ENCODE results near the gene KCNQ4. TPM values are rescaled to one million over a fixed set of nuclear protein-coding genes. Genes with fewer than 3 reads are reported as not detected.

The KCNQ4 gene
- total and polyA plus RNA-seq, 2 of the 13 experiments (the other 11 are each of a cell fraction or from before 2014, with no cell fraction given) = 0.02 to 0.09 TPM

DNA sequence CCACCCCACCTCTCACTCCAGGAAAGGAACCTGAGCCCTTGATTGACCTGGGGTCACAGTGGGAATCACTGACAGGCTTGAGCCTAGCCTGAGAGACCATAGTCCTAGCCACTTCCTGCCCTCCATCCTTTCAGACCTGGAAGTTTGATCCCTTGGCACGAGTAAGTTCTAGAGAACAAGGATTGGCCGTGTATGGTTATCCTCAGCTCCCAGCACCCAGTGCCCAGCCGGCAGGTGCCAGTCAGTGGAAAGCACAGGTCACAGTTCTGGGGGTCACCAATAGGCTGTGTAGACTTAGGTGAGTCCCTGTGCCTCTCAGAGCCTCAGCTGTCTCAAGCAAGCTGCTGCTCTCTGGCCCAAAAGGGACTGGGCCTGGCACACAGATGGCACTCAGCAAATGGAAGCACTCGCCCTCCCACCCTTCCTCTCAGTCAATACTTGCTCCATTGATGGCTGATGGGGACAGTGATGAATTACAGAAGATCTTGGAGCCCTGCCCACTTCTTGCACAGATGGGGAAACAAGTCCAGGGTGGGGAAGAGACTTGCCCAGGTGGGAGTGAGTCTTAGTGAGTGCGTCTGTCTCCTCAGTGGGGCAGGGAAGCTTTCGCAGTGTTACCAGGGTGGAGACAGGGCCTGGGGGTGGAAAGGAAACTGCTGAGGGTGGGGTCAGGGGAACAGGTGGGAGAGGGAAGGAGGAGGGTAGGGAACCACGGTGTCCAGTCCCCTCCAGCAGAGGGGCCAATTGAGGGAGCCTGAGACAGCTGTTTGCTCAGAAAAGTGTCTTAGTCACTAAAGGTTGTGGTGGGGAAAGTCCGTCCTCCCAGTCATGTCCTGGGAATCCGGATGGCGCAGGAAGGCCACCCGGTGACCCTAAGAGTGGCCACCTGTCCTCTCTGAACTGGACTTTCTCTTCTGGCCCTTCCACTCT lies 2.6 kb upstream of the KCNQ4 start:
- TF ChIP-seq ZNF468 (CRISPR knock-in tag; IDR thresholded peaks at IDR 0.05) (no peak), ZNF816 (CRISPR knock-in tag; IDR thresholded peaks at IDR 0.05; ENCODE audit: borderline replicate concordance) (no peak), ZNF333 (CRISPR knock-in tag; IDR thresholded peaks at IDR 0.05; ENCODE audit: borderline replicate concordance) (no peak), XBP1 (CRISPR knock-in tag; IDR thresholded peaks at IDR 0.05) (no peak), U2AF2 (IDR thresholded peaks at IDR 0.05; ENCODE audit: low read depth, low read length) (no peak), JDP2 (CRISPR knock-in tag; IDR thresholded peaks at IDR 0.05; ENCODE audit: borderline replicate concordance) (no peak), ARNT2 (CRISPR knock-in tag; IDR thresholded peaks at IDR 0.05; ENCODE audit: low read depth) (no peak), ZNF788 (CRISPR knock-in tag; IDR thresholded peaks at IDR 0.05; ENCODE audit: borderline replicate concordance) (no peak), ZNF7 (CRISPR knock-in tag; IDR thresholded peaks at IDR 0.05) (no peak), NFIC (IDR thresholded peaks at IDR 0.05; ENCODE audit: low read length) (no peak), YEATS2 (CRISPR knock-in tag; IDR thresholded peaks at IDR 0.05; ENCODE audit: borderline replicate concordance) (no peak), ARHGAP35 (CRISPR knock-in tag; IDR thresholded peaks at IDR 0.05; ENCODE audit: borderline replicate concordance) (no peak)
- TF ChIP-seq, protein P1, sequence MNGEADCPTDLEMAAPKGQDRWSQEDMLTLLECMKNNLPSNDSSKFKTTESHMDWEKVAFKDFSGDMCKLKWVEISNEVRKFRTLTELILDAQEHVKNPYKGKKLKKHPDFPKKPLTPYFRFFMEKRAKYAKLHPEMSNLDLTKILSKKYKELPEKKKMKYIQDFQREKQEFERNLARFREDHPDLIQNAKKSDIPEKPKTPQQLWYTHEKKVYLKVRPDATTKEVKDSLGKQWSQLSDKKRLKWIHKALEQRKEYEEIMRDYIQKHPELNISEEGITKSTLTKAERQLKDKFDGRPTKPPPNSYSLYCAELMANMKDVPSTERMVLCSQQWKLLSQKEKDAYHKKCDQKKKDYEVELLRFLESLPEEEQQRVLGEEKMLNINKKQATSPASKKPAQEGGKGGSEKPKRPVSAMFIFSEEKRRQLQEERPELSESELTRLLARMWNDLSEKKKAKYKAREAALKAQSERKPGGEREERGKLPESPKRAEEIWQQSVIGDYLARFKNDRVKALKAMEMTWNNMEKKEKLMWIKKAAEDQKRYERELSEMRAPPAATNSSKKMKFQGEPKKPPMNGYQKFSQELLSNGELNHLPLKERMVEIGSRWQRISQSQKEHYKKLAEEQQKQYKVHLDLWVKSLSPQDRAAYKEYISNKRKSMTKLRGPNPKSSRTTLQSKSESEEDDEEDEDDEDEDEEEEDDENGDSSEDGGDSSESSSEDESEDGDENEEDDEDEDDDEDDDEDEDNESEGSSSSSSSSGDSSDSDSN (CRISPR knock-in tag; IDR thresholded peaks at IDR 0.05) = no peak
- TF ChIP-seq, protein P2, sequence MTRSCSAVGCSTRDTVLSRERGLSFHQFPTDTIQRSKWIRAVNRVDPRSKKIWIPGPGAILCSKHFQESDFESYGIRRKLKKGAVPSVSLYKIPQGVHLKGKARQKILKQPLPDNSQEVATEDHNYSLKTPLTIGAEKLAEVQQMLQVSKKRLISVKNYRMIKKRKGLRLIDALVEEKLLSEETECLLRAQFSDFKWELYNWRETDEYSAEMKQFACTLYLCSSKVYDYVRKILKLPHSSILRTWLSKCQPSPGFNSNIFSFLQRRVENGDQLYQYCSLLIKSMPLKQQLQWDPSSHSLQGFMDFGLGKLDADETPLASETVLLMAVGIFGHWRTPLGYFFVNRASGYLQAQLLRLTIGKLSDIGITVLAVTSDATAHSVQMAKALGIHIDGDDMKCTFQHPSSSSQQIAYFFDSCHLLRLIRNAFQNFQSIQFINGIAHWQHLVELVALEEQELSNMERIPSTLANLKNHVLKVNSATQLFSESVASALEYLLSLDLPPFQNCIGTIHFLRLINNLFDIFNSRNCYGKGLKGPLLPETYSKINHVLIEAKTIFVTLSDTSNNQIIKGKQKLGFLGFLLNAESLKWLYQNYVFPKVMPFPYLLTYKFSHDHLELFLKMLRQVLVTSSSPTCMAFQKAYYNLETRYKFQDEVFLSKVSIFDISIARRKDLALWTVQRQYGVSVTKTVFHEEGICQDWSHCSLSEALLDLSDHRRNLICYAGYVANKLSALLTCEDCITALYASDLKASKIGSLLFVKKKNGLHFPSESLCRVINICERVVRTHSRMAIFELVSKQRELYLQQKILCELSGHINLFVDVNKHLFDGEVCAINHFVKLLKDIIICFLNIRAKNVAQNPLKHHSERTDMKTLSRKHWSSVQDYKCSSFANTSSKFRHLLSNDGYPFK (CRISPR knock-in tag; IDR thresholded peaks at IDR 0.05; ENCODE audit: borderline replicate concordance) = no peak
- Histone ChIP-seq H3K9me3 (ENCODE audit: low read length) (no peaks in the 10 kb centered on the region), H3K27ac (ENCODE audit: extremely low read length, insufficient read depth, low read length) (no peak overlapping the region), H3K36me3 (replicated peaks in 1 of 2; ENCODE audit: control insufficient read depth in 1 of 2, insufficient read depth in 2 of 2, low read length in 2 of 2) (0 out of 5 replicates have a peak, but pooled peaks cover 2 to 3% of the 10 kb centered on the region in 2 experiments), H2AFZ (ENCODE audit: low read length) (no peak overlapping the region), H3K4me2 (ENCODE audit: low read depth, low read length) (no peak overlapping the region), H3K4me1 (ENCODE audit: insufficient read depth, low read length) (peaks cover 33% of the 10 kb centered on the region), H3K9ac (ENCODE audit: insufficient read depth, low read depth, low read length) (no peak overlapping the region), H3K79me2 (ENCODE audit: insufficient read depth, low read length) (no peaks in the 10 kb centered on the region), H3K4me3 (replicated peaks in 1 of 3; ENCODE audit: insufficient read depth in 1 of 3, low read depth in 2 of 3, low read length in 3 of 3) (no peak overlapping the region), H3K27me3 (ENCODE audit: control insufficient read depth in 1 of 2, insufficient read depth in 2 of 2, low read length in 2 of 2) (peaks cover 0 to 3% of the 10 kb centered on the region in 2 experiments; a peak in 1 of 5 replicates), H4K20me1 (ENCODE audit: insufficient read depth, low read length) (no peaks in the 10 kb centered on the region)
- intact Hi-C loops (cut with micrococcal nuclease; ENCODE audit: unreplicated experiment) = loop anchor here (10.0 kb wide), 1 partner anchor 166 kb away; no protein-coding TSS in a partner anchor
- WGBS (ENCODE audit: low lambda C conversion rate) = 66% methylated on average over 5 of the region's 11 CpGs
- in situ Hi-C loops (cut with HindIII; ENCODE audit: extremely low pct_ligation_motif_present, low pct_unique_long_range_greater_than_20kb) = no loop called here
- FAIRE-seq (no peak), ATAC-seq (no peak), DNase-seq (ENCODE audit: low spot score) (no peak)
- ChIA-PET CTCF (ENCODE audit: low intra/inter-chr PET ratio, low total read pairs) (no interaction called here), POLR2A (no interaction called here)
- no TSS peak for BruUV-seq (replicated peaks)

Measured in HepG2 (cell line).